ENCODE results near the gene MAP2K1. TPM values are rescaled to one million over a fixed set of nuclear protein-coding genes. Genes with fewer than 3 reads are reported as not detected.

Gene MAP2K1
- total and polyA plus RNA-seq, 2 of the 4 experiments (the other 2 are of a cell fraction) = 34.7 to 37.8 TPM

DNA sequence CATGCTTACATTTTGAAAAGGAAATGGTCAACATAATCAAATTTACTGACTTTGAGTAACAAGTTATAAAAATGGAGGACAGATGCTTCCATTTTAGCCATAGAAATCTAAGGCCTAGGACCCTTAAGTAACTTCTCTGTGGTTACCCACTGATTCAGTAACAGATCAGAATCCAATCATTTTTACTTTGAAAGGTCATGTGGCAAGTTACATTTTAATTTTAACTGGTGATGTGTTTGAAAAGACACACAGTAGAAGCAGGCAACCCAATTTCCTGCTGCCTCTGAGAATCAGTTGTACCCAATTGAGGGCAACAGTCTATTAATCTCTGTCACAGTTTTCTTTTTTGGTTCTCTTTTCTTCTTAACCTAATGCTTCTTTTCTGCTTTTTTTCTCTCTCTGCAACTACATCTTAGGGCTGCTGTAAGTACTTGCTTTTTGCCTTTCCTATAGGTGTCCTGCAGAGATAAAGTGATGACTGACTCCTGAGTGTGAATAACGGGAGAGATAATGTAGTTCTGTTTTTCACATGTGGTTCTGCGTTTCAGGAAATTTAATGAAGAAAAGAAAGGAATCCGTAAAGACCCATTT is 121.7 kb downstream of the MAP2K1 start:
- in situ Hi-C loops (cut with MboI; ENCODE audit: low sequenced_read_pairs) (no loop called here), dilution Hi-C loops (cut with HindIII; ENCODE audit: low sequenced_read_pairs, unreplicated experiment) (no loop called here)
- CTCF ChIA-PET = no interaction called here

More for the DNA sequence above, 121.7 kb downstream of the MAP2K1 start:
- BruUV-seq (replicated peaks) = no TSS peak
- Histone ChIP-seq H3K9me1 (ENCODE audit: insufficient read depth, low read length) (no peaks in the 10 kb centered on the region), H4K91ac (ENCODE audit: insufficient read depth, low read depth, low read length) (no peak overlapping the region), H4K8ac (ENCODE audit: low read depth in 2 of 2, low read length in 2 of 2) (no peak overlapping the region), H2AFZ (replicated peaks; ENCODE audit: low read length, poor library complexity) (no peak overlapping the region), H3K27ac (ENCODE audit: insufficient read depth, low read length) (no peak overlapping the region), H3K9me3 (ENCODE audit: control insufficient read depth, insufficient read depth, low read length) (no peaks in the 10 kb centered on the region), H3K4ac (ENCODE audit: low read depth, low read length) (no peak overlapping the region), H2BK120ac (ENCODE audit: low read depth, low read length) (no peak overlapping the region), H2BK5ac (ENCODE audit: low read depth, low read length, poor library complexity, severe bottlenecking) (no peak overlapping the region), H3K14ac (replicated peaks; ENCODE audit: low read depth, low read length) (no peak overlapping the region), H3K9ac (ENCODE audit: low read depth, low read length) (no peak overlapping the region), H3K23ac (ENCODE audit: low read depth, low read length) (peak overlapping the region; percentile 46; the same call in 1 of the 2 replicates), H3K79me1 (ENCODE audit: low read depth in 1 of 2, low read length in 2 of 2) (peaks cover 15 to 43% of the 10 kb centered on the region in 2 experiments), H4K20me1 (ENCODE audit: insufficient read depth, low read length) (peaks cover 13% of the 10 kb centered on the region; the same call in 1 of the 2 replicates), H2AK9ac (replicated peaks; ENCODE audit: low read depth, low read length, poor library complexity) (no peak overlapping the region), H3K18ac (ENCODE audit: low read depth, low read length) (no peak overlapping the region), H4K5ac (ENCODE audit: low read depth, low read length) (no peak overlapping the region), H2BK15ac (ENCODE audit: low read depth, low read length) (no peak overlapping the region), H3K36me3 (ENCODE audit: control insufficient read depth, insufficient read depth, low read length) (no peaks in the 10 kb centered on the region; the same call in 1 of the 2 replicates), H2AK5ac (ENCODE audit: low read depth, low read length) (no peak overlapping the region), H3K56ac (ENCODE audit: extremely low read depth, insufficient read depth, low read length) (no peak overlapping the region), H3K4me2 (ENCODE audit: low read depth, low read length) (no peak overlapping the region), H3K27me3 (ENCODE audit: control insufficient read depth, insufficient read depth, low read length) (no peaks in the 10 kb centered on the region), H3K4me3 (ENCODE audit: insufficient read depth, low read depth, low read length) (no peak overlapping the region), H2BK20ac (ENCODE audit: low read depth, low read length) (no peak overlapping the region), H3K4me1 (ENCODE audit: control insufficient read depth, insufficient read depth, low read length) (0 out of 2 replicates have a peak, but pooled peaks cover 1% of the 10 kb centered on the region)
- intact Hi-C loops (cut with micrococcal nuclease) = loop anchor here (10.0 kb wide), 1 partner anchor 196 kb away; the partner anchor contains the start of gene SMAD6
- WGBS, 2 experiments (ENCODE audit: extremely low coverage in 2 of 2, insufficient read length in 1 of 2) = no CpG with 5 or more reads among the region's 3 CpGs
- DNase-seq (no peak), ATAC-seq (ENCODE audit: low read depth) (no peak)
- POLR2A ChIA-PET (ENCODE audit: unreplicated experiment) = no interaction called here
- no peak for TF ChIP-seq RFX5 (IDR thresholded peaks at IDR 0.05; ENCODE audit: low read depth, low read length)
- TF ChIP-seq CEBPB (IDR thresholded peaks at IDR 0.05; ENCODE audit: low read depth, low read length) = no peak
- no peak for TF ChIP-seq RCOR1 (IDR thresholded peaks at IDR 0.05; ENCODE audit: insufficient replicate concordance, low read length)
- TF ChIP-seq FOS (IDR thresholded peaks at IDR 0.05; ENCODE audit: low read depth, low read length) = no peak
- no peak for TF ChIP-seq MXI1 (IDR thresholded peaks at IDR 0.05; ENCODE audit: borderline replicate concordance, low read depth, low read length)
- no peak for TF ChIP-seq RAD21 (IDR thresholded peaks at IDR 0.05; ENCODE audit: low read length)

All from IMR-90 (cell line).